H9 (cell line): ENCODE data around the gene CCL17. TPM values are rescaled to one million over a fixed set of nuclear protein-coding genes. Genes with fewer than 3 reads are reported as not detected.

ENCODE experiments used
- DNase-seq: peaks from one replicate; pipeline ENCODE4 v3.0.0-alpha.2; 2017
- H2AFZ ChIP-seq: one replicate; pipeline ENCODE4 v1.6.1; 2013; ENCODE audit warnings: mild to moderate bottlenecking, low read length, control low read depth, moderate library complexity
- H2AK5ac ChIP-seq: 2 replicates; pipeline ENCODE4 v1.6.1; 2013; ENCODE audit warnings: low read length, control low read depth, mixed read lengths; ENCODE audit not compliant: insufficient read length
- H2BK120ac ChIP-seq: one replicate; pipeline ENCODE4 v1.6.1; 2013; ENCODE audit warnings: low read depth, mild to moderate bottlenecking, low read length, control low read depth, inconsistent platforms; ENCODE audit not compliant: poor library complexity, severe bottlenecking
- H2BK12ac ChIP-seq: 2 replicates; pipeline ENCODE4 v1.6.1; 2013; ENCODE audit warnings: low read length, control low read depth, mixed read lengths, low read depth; ENCODE audit not compliant: insufficient read length
- H2BK15ac ChIP-seq: 2 replicates; pipeline ENCODE4 v1.6.1; 2013; ENCODE audit warnings: low read depth, low read length, control low read depth
- H2BK20ac ChIP-seq: one replicate; pipeline ENCODE4 v1.6.1; 2013; ENCODE audit warnings: low read depth, mild to moderate bottlenecking, low read length, control low read depth, inconsistent platforms; ENCODE audit not compliant: poor library complexity, severe bottlenecking
- H2BK5ac ChIP-seq: 2 replicates; pipeline ENCODE4 v1.6.1; 2013; ENCODE audit warnings: low read length, control low read depth, mixed read lengths; ENCODE audit not compliant: insufficient read length
- H3K14ac ChIP-seq: 2 replicates; pipeline ENCODE4 v1.6.1; 2013; ENCODE audit warnings: low read length, control low read depth; ENCODE audit not compliant: insufficient read depth
- H3K18ac ChIP-seq: 2 replicates; pipeline ENCODE4 v1.6.1; 2013; ENCODE audit warnings: low read depth, mild to moderate bottlenecking, mixed read lengths, low read length, control low read depth; ENCODE audit not compliant: insufficient read length
- H3K23ac ChIP-seq: 2 replicates; pipeline ENCODE4 v1.6.1; 2013; ENCODE audit warnings: low read length, control low read depth, mixed read lengths, low read depth; ENCODE audit not compliant: insufficient read length
- H3K23me2 ChIP-seq: 2 replicates; pipeline ENCODE4 v1.6.1; 2013; ENCODE audit warnings: low read depth, mild to moderate bottlenecking, mixed read lengths, low read length, control low read depth; ENCODE audit not compliant: insufficient read length, poor library complexity, severe bottlenecking
- H3K27ac ChIP-seq: 2 replicates; pipeline ENCODE4 v1.5.1; 2013; ENCODE audit warnings: low read length, control low read depth, mixed read lengths, low read depth; ENCODE audit not compliant: insufficient read length
- H3K27me3 ChIP-seq: 2 replicates; pipeline ENCODE4 v1.6.1; 2013; ENCODE audit warnings: low read length, control low read depth, inconsistent platforms; ENCODE audit not compliant: insufficient read depth
- H3K4ac ChIP-seq: 2 replicates; pipeline ENCODE4 v1.6.1; 2013; ENCODE audit warnings: low read depth, mild to moderate bottlenecking, control low read depth, inconsistent platforms, low read length, moderate library complexity
- H3K4me1 ChIP-seq: 2 replicates; pipeline ENCODE4 v1.6.1; 2013; ENCODE audit warnings: low read length, control low read depth, inconsistent platforms; ENCODE audit not compliant: insufficient read depth
- H3K4me2 ChIP-seq: 2 replicates; pipeline ENCODE4 v1.6.1; 2013; ENCODE audit warnings: low read length, control low read depth, mixed read lengths; ENCODE audit not compliant: insufficient read length, insufficient read depth
- H3K56ac ChIP-seq: 2 replicates; pipeline ENCODE4 v1.6.1; 2013; ENCODE audit warnings: low read depth, mild to moderate bottlenecking, mixed read lengths, low read length, control low read depth; ENCODE audit not compliant: insufficient read length
- H3K79me1 ChIP-seq: 2 replicates; pipeline ENCODE4 v1.6.1; 2013; ENCODE audit warnings: low read depth, mild to moderate bottlenecking, moderate library complexity, low read length, control low read depth, inconsistent platforms; ENCODE audit not compliant: insufficient read depth, poor library complexity, severe bottlenecking
- H3K79me2 ChIP-seq: 2 replicates; pipeline ENCODE4 v1.6.1; 2013; ENCODE audit warnings: low read length, control low read depth, inconsistent platforms; ENCODE audit not compliant: insufficient read depth
- H3K9ac ChIP-seq: 2 replicates; pipeline ENCODE4 v1.6.1; 2013; ENCODE audit warnings: low read length, control low read depth, mixed read lengths; ENCODE audit not compliant: insufficient read length; ENCODE audit errors: extremely low read depth
- H3K9me3 ChIP-seq: one replicate; pipeline ENCODE4 v1.6.1; 2013; ENCODE audit warnings: low read depth, low read length, inconsistent platforms; ENCODE audit not compliant: control insufficient read depth
- H3T11ph ChIP-seq: one replicate; pipeline ENCODE4 v1.6.1; 2013; ENCODE audit warnings: mild to moderate bottlenecking, low read length, control low read depth, inconsistent platforms
- H4K20me1 ChIP-seq: one replicate; pipeline ENCODE4 v1.6.1; 2013; ENCODE audit not compliant: control insufficient read depth, insufficient read length, insufficient read depth
- H4K5ac ChIP-seq: 2 replicates; pipeline ENCODE4 v1.6.1; 2013; ENCODE audit warnings: low read depth, mild to moderate bottlenecking, mixed read lengths, low read length, control low read depth; ENCODE audit not compliant: insufficient read length
- H4K8ac ChIP-seq: replicated peaks from 2 replicates; pipeline ENCODE4 v1.6.1; 2013; ENCODE audit warnings: low read length, control low read depth, mixed read lengths, low read depth; ENCODE audit not compliant: insufficient read length
- H4K91ac ChIP-seq: 2 replicates; pipeline ENCODE4 v1.6.1; 2013; ENCODE audit warnings: low read depth, mild to moderate bottlenecking, moderate library complexity, mixed read lengths, low read length, control low read depth; ENCODE audit not compliant: insufficient read length
- H3K27ac Mint-ChIP-seq, 3 experiments: 2 replicates in 2 of 3; 3 replicates in 1 of 3; pipeline ENCODE4 v1.8.0; 2020 to 2021; ENCODE audit warnings: mixed read lengths in 3 of 3, mild to moderate bottlenecking in 1 of 3, moderate library complexity in 1 of 3
- H3K27me3 Mint-ChIP-seq: 2 replicates; pipeline ENCODE4 v1.8.0; 2021; ENCODE audit warnings: low read depth, mild to moderate bottlenecking, moderate library complexity, mixed read lengths
- H3K36me3 Mint-ChIP-seq, 3 experiments: 2 replicates in 2 of 3; 3 replicates in 1 of 3; pipeline ENCODE4 v1.8.0; 2020 to 2021; ENCODE audit warnings: low read depth in 3 of 3, mixed read lengths in 3 of 3; ENCODE audit not compliant: insufficient read depth in 1 of 3
- H3K4me1 Mint-ChIP-seq, 2 experiments: 2 replicates each; pipeline ENCODE4 v1.8.0; 2020; ENCODE audit warnings: mixed read lengths in 2 of 2
- H3K4me3 Mint-ChIP-seq, 2 experiments: 2 replicates in 1 of 2; 3 replicates in 1 of 2; pipeline ENCODE4 v1.8.0; 2020 to 2021; ENCODE audit warnings: mild to moderate bottlenecking in 2 of 2, mixed read lengths in 2 of 2, moderate library complexity in 1 of 2
- H3K9me3 Mint-ChIP-seq, 2 experiments: 2 replicates in 1 of 2; 3 replicates in 1 of 2; pipeline ENCODE4 v1.8.0; 2020; ENCODE audit warnings: mild to moderate bottlenecking in 2 of 2, mixed read lengths in 2 of 2, moderate library complexity in 1 of 2
- WGBS: extraction: QIAGEN DNeasy Blood & Tissue Kit; methylation state at CpG from one replicate; pipeline ENCODE4 v1.1.7; 2013; ENCODE audit warnings: missing lambda C conversion rate, low lambda C conversion rate, mixed read lengths; ENCODE audit not compliant: insufficient read length; ENCODE audit errors: extremely low coverage; 5-methylcytosine and 5-hydroxymethylcytosine counted together
- total RNA-seq: library from RNA; stranded (reverse); gene quantifications from 2 replicates; pipeline ENCODE4 v1.2.1, GENCODE V29; 2021
- TF ChIP-seq, protein P1 (sequence below): fragments of 200-600 bp; sonication (generic); conservative IDR thresholded peaks from 3 replicates; pipeline ENCODE4 v1.8.0; 2021; ENCODE audit warnings: antibody characterized with exemption, mild to moderate bottlenecking

Gene CCL17
- total RNA-seq, 1 experiment from 2014 or later, result not detected

DNA sequence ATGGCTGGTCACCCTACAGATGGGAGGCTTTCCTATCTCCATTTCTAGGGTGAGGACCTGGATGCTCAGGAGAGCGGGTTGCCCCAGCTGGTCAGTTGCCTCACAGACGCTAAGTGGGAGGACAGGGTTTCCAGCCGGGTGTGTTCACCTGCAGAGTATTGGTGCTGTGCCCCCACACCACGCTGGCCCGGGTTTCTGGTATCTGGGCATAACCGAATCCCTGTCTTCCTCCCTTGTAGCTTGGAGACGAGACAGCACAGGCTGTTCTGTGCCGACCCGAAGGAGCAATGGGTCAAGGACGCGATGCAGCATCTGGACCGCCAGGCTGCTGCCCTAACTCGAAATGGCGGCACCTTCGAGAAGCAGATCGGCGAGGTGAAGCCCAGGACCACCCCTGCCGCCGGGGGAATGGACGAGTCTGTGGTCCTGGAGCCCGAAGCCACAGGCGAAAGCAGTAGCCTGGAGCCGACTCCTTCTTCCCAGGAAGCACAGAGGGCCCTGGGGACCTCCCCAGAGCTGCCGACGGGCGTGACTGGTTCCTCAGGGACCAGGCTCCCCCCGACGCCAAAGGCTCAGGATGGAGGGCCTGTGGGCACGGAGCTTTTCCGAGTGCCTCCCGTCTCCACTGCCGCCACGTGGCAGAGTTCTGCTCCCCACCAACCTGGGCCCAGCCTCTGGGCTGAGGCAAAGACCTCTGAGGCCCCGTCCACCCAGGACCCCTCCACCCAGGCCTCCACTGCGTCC lies 22.6 kb upstream of the CCL17 start:
- no peak overlapping the region for H3K4me3 Mint-ChIP-seq
- Histone ChIP-seq H2AFZ (no peak overlapping the region), H3K27me3 (no peaks in the 10 kb centered on the region), H3K4me2 (no peak overlapping the region), H3K14ac (no peak overlapping the region), H3K56ac (no peak overlapping the region), H2AK5ac (no peak overlapping the region), H3K23me2 (no peaks in the 10 kb centered on the region), H2BK120ac (no peak overlapping the region), H2BK20ac (no peak overlapping the region), H3K9me3 (no peaks in the 10 kb centered on the region), H3K18ac (no peak overlapping the region), H4K5ac (no peak overlapping the region), H3K79me2 (no peaks in the 10 kb centered on the region), H2BK15ac (no peak overlapping the region), H2BK12ac (no peak overlapping the region), H3K23ac (no peak overlapping the region), H3K9ac (no peak overlapping the region), H4K8ac (no peak overlapping the region), H3K79me1 (no peaks in the 10 kb centered on the region), H3K4me1 (0 out of 2 replicates have a peak, but pooled peaks cover 2% of the 10 kb centered on the region), H3K27ac (no peak overlapping the region), H4K91ac (no peak overlapping the region), H3K4ac (no peak overlapping the region), H4K20me1 (no peaks in the 10 kb centered on the region), H2BK5ac (no peak overlapping the region), H3T11ph (no peak overlapping the region)
- no peak for DNase-seq
- H3K4me1 Mint-ChIP-seq, result peaks cover 14 to 25% of the 10 kb centered on the region in 2 experiments
- TF ChIP-seq, protein P1, sequence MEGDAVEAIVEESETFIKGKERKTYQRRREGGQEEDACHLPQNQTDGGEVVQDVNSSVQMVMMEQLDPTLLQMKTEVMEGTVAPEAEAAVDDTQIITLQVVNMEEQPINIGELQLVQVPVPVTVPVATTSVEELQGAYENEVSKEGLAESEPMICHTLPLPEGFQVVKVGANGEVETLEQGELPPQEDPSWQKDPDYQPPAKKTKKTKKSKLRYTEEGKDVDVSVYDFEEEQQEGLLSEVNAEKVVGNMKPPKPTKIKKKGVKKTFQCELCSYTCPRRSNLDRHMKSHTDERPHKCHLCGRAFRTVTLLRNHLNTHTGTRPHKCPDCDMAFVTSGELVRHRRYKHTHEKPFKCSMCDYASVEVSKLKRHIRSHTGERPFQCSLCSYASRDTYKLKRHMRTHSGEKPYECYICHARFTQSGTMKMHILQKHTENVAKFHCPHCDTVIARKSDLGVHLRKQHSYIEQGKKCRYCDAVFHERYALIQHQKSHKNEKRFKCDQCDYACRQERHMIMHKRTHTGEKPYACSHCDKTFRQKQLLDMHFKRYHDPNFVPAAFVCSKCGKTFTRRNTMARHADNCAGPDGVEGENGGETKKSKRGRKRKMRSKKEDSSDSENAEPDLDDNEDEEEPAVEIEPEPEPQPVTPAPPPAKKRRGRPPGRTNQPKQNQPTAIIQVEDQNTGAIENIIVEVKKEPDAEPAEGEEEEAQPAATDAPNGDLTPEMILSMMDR, result no peak
- WGBS, result no CpG with 5 or more reads among the region's 35 CpGs
- no peak overlapping the region for H3K27ac Mint-ChIP-seq
- H3K9me3 Mint-ChIP-seq, result no peaks in the 10 kb centered on the region
- peaks cover 2% of the 10 kb centered on the region; the same call in 1 of the 2 replicates for H3K27me3 Mint-ChIP-seq
- H3K36me3 Mint-ChIP-seq, result no peaks in the 10 kb centered on the region
